ENCODE measurements around the gene APOB. TPM values are rescaled to one million over a fixed set of nuclear protein-coding genes. Genes with fewer than 3 reads are reported as not detected.
"Not testable (repeated sequence)": the region's sequence is repeated elsewhere in the genome, so short reads cannot be mapped to it uniquely, and the experiment has no call there.

Gene APOB
- polyA plus RNA-seq, 6 donors from 2014 or later, result not detected

DNA sequence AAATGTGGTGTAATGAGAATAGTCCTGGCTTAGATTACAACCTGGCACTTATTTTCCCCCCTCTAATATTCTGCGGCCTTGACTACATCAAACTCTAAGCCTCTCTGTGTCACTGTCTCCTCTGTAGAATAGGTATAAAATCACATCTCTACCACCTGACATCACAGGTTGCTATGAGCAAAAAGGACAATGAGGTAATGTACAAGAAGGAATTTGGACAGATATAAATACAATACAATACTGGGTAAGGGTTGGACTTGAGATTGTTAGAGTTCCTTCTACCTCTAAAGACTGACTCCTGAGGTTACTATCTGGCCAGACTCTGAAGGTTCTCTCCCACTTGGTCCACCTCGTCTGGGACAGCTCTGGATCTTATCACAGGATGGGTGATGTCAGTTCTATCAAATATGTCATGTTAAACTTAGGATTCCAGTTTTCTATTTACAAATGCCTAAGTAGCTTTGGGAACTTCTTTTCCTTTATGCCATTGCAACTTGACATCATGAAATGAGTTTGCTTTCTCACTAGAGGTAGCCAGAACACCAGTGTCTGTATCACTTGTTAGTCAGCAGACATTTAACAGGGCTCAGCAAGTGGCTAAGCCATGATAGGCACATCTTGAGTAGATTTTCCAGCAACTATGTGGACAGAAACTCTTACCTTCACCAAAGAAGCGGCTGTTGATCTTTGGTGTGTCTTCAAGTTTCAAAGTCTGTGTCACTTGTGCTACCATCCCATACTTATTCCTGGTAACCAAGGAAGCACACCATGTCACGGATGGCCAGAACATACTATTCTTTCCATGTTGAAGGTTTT lies 9.5 kb downstream of the APOB start:
- Mint-ChIP-seq H3K9me3 (peaks cover 0 to 4% (median 0%) of the 10 kb centered on the region in 7 donors), H3K36me3 (no peaks in the 10 kb centered on the region), H3K4me3 (no peak overlapping the region), H3K27me3 (peaks cover 9 to 23% (median 14%) of the 10 kb centered on the region in 3 donors), H3K27ac (no peak overlapping the region), H3K4me1 (no peaks in the 10 kb centered on the region)
- DNase-seq (no peak), ATAC-seq (ENCODE audit: low read depth in 2 of 2) (no peak)

DNA sequence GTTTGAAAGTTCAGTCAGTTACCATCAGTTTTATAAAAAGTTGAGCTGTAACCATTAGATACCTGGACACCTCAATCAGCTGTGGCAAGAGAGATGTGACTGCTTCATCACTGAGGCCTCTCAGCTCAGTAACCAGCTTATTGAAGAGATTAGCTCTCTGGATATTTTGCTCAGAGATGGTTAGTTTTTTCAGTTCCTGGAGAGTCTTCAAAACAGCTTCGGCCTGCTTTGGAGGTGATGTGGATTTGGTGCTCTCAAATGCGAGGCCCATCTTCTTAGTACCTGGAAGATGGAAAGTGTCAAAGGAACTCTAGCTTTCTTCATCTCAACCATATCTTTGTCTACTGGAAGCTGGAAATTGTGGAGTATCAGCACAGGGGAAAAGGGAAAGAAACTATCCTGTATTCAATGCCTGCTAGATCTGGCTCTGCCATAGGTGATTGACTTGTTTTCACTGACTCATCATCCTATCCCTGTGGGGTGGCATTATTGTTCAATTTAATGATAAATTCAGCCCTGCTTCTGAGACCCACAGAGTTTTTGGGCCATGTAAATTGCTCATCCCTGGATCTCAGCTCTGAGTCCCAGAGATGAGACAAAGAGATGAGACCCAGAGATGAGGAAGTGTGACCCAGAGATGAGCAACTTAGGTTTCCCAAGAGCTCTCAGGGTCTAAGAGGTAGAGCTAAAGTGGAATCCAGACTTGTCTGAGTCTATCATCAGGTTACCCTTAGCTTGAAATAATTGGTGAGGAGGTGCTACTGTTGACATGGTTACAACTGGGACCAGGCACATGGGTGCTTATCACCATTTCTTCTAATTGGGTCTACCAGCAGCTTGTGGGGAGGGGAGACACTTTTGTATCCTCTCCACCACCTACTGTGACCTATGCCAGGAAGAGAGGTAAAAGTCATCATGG lies 10.4 kb downstream of the APOB start:
- ATAC-seq (ENCODE audit: low read depth in 2 of 2), result no peak
- H3K27ac Mint-ChIP-seq, result no peak overlapping the region

DNA sequence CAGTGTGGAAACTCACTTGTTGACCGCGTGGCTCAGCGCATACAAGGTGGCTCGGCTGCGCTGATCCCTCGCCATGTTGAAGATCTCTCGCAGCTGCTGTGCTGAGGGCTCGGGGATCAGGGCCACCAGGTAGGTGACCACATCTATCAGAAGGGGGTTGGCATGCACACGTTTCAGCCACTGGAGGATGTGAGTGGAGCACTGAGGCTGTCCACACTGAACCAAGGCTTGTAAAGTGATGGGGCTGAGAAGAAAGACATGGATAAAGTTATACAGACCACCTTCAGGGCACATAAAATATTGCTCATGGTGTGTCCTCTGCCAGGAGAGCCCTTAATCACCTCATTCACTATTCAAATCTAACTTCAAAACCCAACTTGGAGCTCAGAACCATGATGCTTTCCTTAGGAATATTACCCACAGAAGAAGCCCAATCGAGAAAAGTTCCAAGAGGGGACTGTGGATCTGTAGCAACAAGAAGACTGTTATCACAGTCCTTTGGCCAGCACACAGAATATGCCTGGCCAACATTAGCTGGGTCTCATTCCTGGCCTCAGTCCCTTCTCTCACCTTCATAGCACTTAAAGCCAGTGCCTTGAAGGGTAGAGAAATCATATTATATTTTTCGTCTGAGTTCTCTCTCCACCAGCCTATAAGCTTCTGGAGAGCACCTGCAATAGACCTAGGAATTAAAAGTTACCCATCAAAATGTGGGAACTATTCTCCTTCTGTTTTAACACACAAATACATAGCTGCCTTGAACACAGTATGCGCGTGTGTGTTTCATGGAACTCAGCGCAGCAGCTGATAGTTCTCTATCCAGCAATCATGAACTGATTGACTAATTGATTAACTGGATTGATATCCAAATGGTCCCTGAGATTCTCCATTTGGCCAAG lies 11.3 kb downstream of the APOB start:
- DNase-seq (no peak), ATAC-seq (ENCODE audit: low read depth in 2 of 2) (no peak)
- Mint-ChIP-seq H3K4me1 (no peaks in the 10 kb centered on the region), H3K27ac (no peak overlapping the region), H3K9me3 (peaks cover 0 to 4% (median 0%) of the 10 kb centered on the region in 7 donors), H3K4me3 (no peak overlapping the region), H3K36me3 (no peaks in the 10 kb centered on the region), H3K27me3 (peaks cover 4 to 41% (median 29%) of the 10 kb centered on the region in 3 donors)

More for the DNA sequence above, 10.4 kb downstream of the APOB start:
- no peaks in the 10 kb centered on the region for H3K36me3 Mint-ChIP-seq
- peak overlapping the region in 1 of 8 donors; percentile 37 for H3K4me3 Mint-ChIP-seq
- no peaks in the 10 kb centered on the region for H3K4me1 Mint-ChIP-seq
- no peak for DNase-seq
- H3K9me3 Mint-ChIP-seq, result peaks cover 0 to 4% (median 0%) of the 10 kb centered on the region in 7 donors
- peaks cover 6 to 31% (median 22%) of the 10 kb centered on the region in 3 donors for H3K27me3 Mint-ChIP-seq

DNA sequence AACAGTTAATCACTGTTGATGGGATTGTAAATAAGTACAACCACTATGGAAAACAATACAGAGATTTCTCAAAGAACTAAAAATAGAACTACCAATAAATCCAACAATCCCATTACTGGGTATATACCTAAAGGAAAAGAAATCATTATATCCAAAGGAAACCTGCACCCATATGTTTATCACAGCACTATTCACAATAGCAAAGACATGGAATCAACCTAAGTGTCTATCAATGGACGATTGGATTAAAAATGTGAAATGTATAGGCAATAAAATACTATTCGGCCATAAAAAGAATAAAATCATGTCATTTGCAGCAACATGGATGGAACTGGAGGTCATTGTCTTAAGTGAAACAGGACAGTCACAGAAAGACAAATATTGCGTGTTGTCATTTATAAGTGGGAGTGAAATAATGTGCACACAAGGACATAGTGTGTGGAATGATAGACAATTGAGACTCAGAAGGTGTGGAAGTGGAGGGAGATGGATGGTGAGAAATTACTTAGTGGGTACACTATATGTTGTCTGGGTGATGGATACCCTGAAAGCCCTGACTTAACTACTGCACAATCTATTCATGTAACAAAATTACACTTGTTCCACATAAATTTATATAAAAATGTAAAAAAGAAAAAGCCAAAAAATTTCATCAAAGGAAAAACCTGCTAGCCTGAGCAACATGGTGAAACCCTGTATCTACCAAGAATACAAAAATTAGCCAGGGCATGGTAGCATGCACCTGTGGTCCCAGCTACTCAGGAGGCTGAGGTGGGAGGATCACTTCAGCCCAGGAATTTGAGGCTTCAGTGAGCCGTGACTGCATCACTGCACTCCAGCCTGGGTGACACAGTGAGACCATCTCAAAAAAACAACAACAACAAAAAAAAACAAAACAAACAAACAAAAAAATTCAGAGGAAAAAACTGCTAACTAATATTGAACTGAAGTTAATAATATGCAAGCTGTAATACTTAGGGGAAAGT lies 12.6 kb downstream of the APOB start:
- ATAC-seq (ENCODE audit: low read depth in 2 of 2) (no peak), DNase-seq (no peak)
- Mint-ChIP-seq H3K9me3 (peaks cover 0 to 4% (median 0%) of the 10 kb centered on the region in 7 donors), H3K36me3 (no peaks in the 10 kb centered on the region), H3K27me3 (peaks cover 4 to 44% (median 24%) of the 10 kb centered on the region in 3 donors), H3K4me1 (no peaks in the 10 kb centered on the region), H3K27ac (no peak overlapping the region), H3K4me3 (no peak overlapping the region)

DNA sequence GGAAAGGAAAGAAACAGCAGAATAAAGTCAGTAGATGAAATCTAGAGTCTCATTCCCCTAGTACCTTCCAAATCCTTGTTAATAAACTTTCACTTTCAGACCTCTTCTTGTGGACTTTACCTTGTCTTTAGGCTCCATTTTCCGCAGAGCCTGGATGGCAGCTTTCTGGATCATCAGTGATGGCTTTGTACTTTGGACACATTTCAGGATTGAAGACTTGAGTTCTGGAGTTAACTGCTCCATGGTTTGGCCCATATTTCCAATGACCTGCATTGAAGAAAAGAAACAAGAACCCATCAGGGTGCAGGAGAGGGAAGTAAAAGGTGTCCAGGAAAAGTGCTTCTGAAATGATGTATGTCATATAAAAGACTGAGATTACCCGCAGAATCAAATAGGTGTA lies 14.4 kb downstream of the APOB start:
- H3K9me3 Mint-ChIP-seq, result no peaks in the 10 kb centered on the region
- peaks cover 0 to 39% (median 15%) of the 10 kb centered on the region in 3 donors for H3K27me3 Mint-ChIP-seq
- no peaks in the 10 kb centered on the region for H3K4me1 Mint-ChIP-seq
- no peak overlapping the region for H3K4me3 Mint-ChIP-seq
- ATAC-seq (ENCODE audit: low read depth in 2 of 2) (no peak), DNase-seq (no peak)
- H3K27ac Mint-ChIP-seq, result no peak overlapping the region
- H3K36me3 Mint-ChIP-seq, result no peaks in the 10 kb centered on the region

DNA sequence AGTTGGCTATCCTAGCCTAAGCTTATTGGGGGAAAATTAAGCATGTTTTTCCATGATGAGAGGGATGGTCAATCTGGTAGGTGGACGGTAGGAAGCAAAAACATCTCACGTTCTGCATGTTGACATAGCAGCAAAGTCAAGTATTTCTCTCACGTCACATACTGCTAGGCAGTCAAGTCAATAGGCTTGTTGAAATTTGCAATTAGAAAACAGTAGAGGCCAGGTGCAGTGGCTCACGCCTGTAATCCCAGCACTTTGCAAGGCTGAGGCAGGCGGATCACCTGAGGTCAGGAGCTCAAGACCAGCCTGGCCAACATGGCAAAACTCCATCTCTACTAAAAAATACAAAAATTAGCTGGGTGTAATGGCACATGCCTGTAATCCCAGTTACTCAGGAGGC lies 14.9 kb downstream of the APOB start:
- not testable (repeated sequence) for ATAC-seq (ENCODE audit: low read depth in 2 of 2); H3K27ac Mint-ChIP-seq; H3K36me3 Mint-ChIP-seq; H3K4me1 Mint-ChIP-seq; H3K9me3 Mint-ChIP-seq; DNase-seq; H3K4me3 Mint-ChIP-seq
- peaks cover 0 to 39% (median 15%) of the 10 kb centered on the region in 3 donors for H3K27me3 Mint-ChIP-seq

DNA sequence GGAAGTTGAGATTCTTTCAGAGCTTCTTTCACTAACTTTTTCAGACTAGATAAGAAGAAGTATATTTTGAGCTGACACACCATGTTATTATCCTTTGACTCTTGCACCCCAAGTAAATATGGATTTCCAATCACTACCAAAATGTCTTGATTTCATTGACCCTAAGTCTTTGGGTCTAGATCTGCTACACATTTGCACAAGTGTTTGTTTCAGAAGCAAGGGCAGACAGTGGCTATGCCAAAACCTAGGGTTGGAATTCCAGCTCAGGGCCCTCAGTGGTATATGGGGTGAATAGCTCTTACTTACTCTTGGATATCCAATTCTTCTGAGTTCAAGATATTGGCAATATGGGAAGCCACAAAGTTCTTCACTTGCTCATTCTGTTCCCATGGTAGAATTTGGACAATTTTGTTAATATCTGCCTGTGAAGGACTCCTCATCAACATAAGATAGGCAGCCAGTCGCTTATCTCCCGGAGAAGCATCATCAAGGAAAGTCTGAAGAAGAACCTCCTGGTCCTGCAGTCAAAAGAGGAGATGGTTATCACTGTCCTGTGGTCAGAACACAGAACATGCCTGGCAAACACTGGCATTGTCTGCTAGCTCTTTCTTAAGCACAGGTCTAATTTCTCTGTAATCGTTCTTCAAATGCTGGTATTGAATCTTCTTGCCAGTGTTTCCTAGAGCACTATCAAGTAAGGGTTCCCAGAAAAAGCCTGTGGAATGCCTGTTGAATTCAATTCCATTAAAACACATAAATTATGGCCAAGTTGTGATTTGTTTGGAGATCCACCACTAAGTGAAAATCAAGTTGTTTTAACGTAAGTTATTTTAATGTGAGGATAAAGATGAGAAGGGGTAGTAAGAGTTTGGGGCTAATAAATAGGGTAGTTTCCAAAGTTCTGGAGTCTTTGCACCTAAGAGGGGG lies 15.6 kb downstream of the APOB start:
- Mint-ChIP-seq H3K27ac (no peak overlapping the region), H3K36me3 (no peaks in the 10 kb centered on the region), H3K4me1 (no peaks in the 10 kb centered on the region), H3K27me3 (peaks cover 0 to 39% (median 15%) of the 10 kb centered on the region in 3 donors), H3K9me3 (no peaks in the 10 kb centered on the region), H3K4me3 (peak overlapping the region in 1 of 8 donors; percentile 29)
- ATAC-seq (ENCODE audit: low read depth in 2 of 2), result no peak
- DNase-seq, result no peak

DNA sequence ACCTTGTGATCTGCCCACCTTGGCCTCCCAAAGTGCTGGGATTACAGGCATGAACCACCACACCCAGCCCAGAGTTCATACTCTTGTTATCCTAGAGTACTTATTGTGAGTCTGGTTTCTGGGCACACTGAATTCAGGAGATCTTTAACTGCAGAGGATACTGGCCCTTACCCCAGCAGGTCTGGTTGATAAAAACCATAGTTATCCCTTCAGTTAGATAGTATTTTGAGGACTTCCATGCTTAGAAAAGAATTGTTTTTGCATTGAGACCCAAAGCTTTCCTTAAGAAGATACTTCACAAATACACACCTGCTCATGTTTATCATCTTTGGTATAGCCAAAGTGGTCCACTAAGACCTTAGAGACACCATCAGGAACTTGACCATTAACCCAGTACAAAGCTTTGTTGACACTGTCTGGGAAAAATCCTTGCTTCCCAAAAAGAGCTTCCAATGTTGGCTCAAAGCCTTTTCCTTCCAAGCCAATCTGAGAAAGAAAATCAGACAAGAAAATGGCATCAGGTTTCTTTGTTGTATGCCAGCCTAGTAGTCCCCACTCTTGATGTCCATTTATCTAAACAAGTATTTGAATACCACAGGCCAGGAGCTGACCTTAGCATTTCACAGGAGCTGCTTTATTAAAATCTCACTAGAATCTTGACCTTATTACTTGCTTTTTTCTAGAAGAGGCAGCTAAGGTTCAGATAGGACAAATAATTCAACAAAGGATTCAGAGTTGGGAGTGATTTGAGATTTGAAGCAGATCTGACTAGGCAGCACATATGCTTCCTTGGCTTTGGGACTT lies 17.2 kb downstream of the APOB start:
- ATAC-seq (ENCODE audit: low read depth in 2 of 2) (no peak), DNase-seq (no peak)
- Mint-ChIP-seq H3K36me3 (no peaks in the 10 kb centered on the region), H3K9me3 (no peaks in the 10 kb centered on the region), H3K4me3 (no peak overlapping the region), H3K4me1 (no peaks in the 10 kb centered on the region), H3K27me3 (peaks cover 0 to 39% (median 15%) of the 10 kb centered on the region in 3 donors), H3K27ac (no peak overlapping the region)

DNA sequence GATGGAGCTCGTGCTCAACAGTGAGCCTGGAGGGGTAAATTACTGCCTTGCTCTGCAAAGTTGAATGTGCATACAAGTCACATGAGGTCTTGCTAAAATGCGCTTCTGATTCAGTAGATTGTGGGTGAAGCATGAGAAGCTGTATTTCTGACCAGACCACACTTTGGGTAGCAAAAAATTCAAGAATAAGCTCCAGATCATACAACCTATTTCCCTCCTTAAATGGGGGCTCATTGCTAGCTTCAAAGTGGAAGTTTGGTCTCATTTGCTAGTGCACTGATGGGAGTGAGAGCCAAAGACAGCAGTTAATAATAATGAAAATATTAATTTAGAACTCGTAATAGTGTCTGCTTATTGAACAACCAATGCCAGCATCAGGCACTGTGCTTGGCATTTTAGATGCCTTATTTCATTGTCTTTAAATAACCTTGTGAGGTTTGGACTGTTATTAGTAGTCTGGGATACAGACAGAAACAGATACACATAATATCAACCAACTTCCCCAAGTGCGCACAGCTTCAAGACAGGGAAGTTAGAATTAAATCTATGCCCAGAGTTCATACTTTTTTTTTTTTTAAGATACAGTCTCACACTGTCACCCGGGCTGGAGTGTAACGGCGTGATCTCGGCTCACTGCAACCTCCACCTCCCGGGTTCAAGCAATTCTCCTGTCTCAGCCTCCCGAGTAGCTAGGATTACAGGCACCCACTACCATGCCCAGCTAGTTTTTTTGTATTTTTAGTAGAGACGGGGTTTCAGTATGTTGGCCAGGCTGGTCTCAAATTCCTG lies 18.0 kb downstream of the APOB start:
- Mint-ChIP-seq H3K4me1 (no peaks in the 10 kb centered on the region), H3K4me3 (no peak overlapping the region), H3K27me3 (peaks cover 0 to 36% (median 15%) of the 10 kb centered on the region in 3 donors), H3K9me3 (no peaks in the 10 kb centered on the region), H3K36me3 (no peaks in the 10 kb centered on the region), H3K27ac (no peak overlapping the region)
- no peak for DNase-seq
- no peak for ATAC-seq (ENCODE audit: low read depth in 2 of 2)

DNA sequence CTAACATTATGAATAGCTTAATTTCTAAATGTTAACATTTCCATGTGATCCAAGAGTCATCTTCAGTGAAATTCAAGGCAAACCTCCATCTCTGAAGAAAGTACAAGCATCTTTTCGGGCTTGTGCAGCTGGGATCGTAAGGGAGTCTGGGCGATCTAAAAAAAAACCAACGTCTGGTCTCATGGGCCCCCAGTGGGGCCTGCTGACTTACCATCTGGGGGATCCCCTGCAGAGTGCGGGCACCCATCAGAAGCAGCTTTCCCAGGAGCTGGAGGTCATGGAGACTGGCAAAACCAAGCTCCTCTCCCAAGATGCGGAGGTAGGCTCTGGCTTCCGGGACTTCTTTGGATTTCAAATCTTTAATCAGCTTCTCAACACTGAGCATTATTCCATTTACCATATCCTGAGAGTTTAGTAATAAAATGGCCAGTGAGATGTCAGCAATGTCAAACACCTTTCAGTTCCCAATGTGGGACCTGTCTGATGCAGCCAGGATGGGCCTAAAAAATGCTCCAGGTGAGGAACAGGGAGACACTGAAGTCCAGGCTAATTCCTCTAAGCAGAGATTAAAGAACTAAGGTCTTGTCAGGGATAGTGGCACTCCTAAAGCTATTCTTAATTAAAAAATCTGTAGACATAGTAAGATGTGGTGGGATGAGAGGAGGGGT lies 19.0 kb downstream of the APOB start:
- peaks cover 0 to 25% (median 15%) of the 10 kb centered on the region in 3 donors for H3K27me3 Mint-ChIP-seq
- ATAC-seq (ENCODE audit: low read depth in 2 of 2) (no peak), DNase-seq (no peak)
- H3K4me3 Mint-ChIP-seq, result no peak overlapping the region
- no peak overlapping the region for H3K27ac Mint-ChIP-seq
- H3K9me3 Mint-ChIP-seq, result no peaks in the 10 kb centered on the region
- H3K4me1 Mint-ChIP-seq, result no peaks in the 10 kb centered on the region
- no peaks in the 10 kb centered on the region for H3K36me3 Mint-ChIP-seq
